ENCODE results near the gene MOB3B.

Gene MOB3B

DNA sequence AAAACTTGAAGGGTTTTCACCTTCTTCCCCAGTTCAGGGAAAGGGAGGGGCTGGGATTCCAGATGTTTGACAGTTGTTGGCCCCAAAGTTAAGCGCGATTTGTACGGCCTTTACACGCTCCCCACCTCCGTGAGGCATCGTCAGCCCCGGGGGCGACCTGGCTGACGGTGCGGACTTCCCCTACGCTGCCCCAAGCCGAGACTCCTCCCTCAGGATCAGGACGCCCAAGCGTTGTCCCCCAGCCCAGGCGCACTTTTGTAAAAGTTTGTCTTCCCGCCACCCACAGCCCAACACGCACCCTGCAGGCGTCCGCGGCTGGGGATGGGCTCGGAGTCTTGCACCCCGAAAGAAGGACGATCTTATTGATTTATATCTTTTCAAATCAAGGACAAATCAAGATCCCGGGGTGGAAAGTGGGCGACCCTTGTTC, 713 bp downstream of the MOB3B start:
- TF ChIP-seq, protein P1, sequence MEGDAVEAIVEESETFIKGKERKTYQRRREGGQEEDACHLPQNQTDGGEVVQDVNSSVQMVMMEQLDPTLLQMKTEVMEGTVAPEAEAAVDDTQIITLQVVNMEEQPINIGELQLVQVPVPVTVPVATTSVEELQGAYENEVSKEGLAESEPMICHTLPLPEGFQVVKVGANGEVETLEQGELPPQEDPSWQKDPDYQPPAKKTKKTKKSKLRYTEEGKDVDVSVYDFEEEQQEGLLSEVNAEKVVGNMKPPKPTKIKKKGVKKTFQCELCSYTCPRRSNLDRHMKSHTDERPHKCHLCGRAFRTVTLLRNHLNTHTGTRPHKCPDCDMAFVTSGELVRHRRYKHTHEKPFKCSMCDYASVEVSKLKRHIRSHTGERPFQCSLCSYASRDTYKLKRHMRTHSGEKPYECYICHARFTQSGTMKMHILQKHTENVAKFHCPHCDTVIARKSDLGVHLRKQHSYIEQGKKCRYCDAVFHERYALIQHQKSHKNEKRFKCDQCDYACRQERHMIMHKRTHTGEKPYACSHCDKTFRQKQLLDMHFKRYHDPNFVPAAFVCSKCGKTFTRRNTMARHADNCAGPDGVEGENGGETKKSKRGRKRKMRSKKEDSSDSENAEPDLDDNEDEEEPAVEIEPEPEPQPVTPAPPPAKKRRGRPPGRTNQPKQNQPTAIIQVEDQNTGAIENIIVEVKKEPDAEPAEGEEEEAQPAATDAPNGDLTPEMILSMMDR (IDR thresholded peaks at IDR 0.05): no peak
- Mint-ChIP-seq H3K36me3 (ENCODE audit: low read depth) (peaks cover 24% of the 10 kb centered on the region), H3K27me3 (ENCODE audit: low read depth, poor library complexity) (peaks cover 5% of the 10 kb centered on the region), H3K27ac (no peak overlapping the region), H3K4me3 (peak overlapping the region; percentile 97), H3K9me3 (no peaks in the 10 kb centered on the region), H3K4me1 (peaks cover 43% of the 10 kb centered on the region)
- DNase-seq: peak; percentile 58

DNA sequence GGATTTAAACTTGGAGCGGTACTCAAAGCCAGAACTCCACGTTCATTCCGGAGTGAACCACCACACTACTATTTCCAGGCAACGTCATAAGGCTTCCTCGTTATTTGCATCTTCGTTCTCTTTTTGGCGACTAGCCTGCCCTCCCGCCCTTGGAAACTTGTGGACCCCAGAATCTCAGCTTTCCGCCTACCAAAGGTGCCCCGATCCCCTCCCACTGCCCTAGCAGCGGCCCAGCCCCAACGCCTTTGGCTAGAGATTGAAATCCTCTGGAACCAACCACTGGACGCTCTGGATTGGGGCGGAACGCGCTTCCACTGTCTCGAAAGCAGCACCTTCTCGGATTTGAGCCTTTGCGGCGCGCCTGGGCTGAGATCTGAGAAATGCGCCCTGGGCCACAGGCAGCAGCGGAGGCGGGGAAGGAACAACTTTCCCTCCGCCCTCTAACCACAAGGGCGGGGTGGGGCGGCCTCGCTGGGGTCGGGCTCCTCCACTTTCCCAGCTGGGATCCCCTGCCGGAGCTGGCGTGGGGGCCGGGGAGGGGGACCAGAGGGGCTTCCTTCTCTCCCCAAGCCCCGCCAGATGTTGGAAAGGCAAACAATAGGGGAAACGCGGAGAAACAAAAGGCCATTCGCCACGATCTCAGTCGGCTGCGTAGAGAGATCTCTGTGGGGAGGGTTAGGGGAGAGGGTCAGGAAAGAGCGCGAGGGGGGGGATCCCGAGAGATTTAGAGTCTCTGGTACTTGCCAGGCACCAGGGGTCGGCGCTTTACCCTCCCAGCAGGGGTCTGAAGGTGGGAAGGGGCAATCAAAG, 1.3 kb downstream of the MOB3B start:
- H3K36me3 Mint-ChIP-seq (ENCODE audit: low read depth): peaks cover 27% of the 10 kb centered on the region
- peaks cover 8% of the 10 kb centered on the region for H3K27me3 Mint-ChIP-seq (ENCODE audit: low read depth, poor library complexity)
- TF ChIP-seq, protein P1 (IDR thresholded peaks at IDR 0.05): no peak
- DNase-seq: peak; percentile 76
- H3K4me1 Mint-ChIP-seq: peaks cover 37% of the 10 kb centered on the region
- H3K27ac Mint-ChIP-seq: peak overlapping the region; percentile 90
- peak overlapping the region; percentile 97 for H3K4me3 Mint-ChIP-seq
- H3K9me3 Mint-ChIP-seq: no peaks in the 10 kb centered on the region

- TF ChIP-seq, protein P1 (IDR thresholded peaks at IDR 0.05): no peak
- peak overlapping the region; percentile 97 for H3K4me3 Mint-ChIP-seq
- peaks cover 36% of the 10 kb centered on the region for H3K4me1 Mint-ChIP-seq
- peaks cover 10% of the 10 kb centered on the region for H3K27me3 Mint-ChIP-seq (ENCODE audit: low read depth, poor library complexity)
- DNase-seq: peak; percentile 15
- H3K36me3 Mint-ChIP-seq (ENCODE audit: low read depth): peaks cover 30% of the 10 kb centered on the region
- H3K9me3 Mint-ChIP-seq: no peaks in the 10 kb centered on the region
- no peak overlapping the region for H3K27ac Mint-ChIP-seq
These were observed 1.9 kb downstream of the MOB3B start for GRCh38 chr9:27527702-27528075.

DNA sequence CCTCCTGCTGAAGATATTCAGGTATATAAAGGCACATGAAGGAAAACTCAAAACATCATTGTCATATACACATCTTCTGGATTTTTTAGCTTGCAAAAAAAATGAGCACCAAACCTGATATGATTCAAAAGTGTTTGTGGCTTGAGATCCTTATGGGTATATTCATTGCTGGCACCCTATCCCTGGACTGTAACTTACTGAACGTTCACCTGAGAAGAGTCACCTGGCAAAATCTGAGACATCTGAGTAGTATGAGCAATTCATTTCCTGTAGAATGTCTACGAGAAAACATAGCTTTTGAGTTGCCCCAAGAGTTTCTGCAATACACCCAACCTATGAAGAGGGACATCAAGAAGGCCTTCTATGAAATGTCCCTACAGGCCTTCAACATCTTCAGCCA, 5.4 kb downstream of the MOB3B start, which contains the start of gene IFNK:
Gene IFNK, plus strand, starts transcription at position 55 of the 400 bp plus-strand sequence. Its CDS starts 47 bp downstream, at position 102.
- TF ChIP-seq, protein P1 (IDR thresholded peaks at IDR 0.05): no peak
- no peak for DNase-seq
- Mint-ChIP-seq H3K9me3 (no peaks in the 10 kb centered on the region), H3K4me1 (peaks cover 26% of the 10 kb centered on the region), H3K36me3 (ENCODE audit: low read depth) (peaks cover 43% of the 10 kb centered on the region), H3K27me3 (ENCODE audit: low read depth, poor library complexity) (peaks cover 10% of the 10 kb centered on the region), H3K27ac (no peak within 1 kb of the TSS), H3K4me3 (no peak within 1 kb of the TSS)

GRCh38 chr9:27523141-27523540, 6.5 kb downstream of the MOB3B start:
- TF ChIP-seq, protein P1 (IDR thresholded peaks at IDR 0.05): no peak
- peaks cover 49% of the 10 kb centered on the region for H3K36me3 Mint-ChIP-seq (ENCODE audit: low read depth)

GRCh38 chr9:27520986-27521385, 8.6 kb downstream of the MOB3B start:
- H3K27me3 Mint-ChIP-seq (ENCODE audit: low read depth, poor library complexity): peaks cover 7% of the 10 kb centered on the region
- H3K36me3 Mint-ChIP-seq (ENCODE audit: low read depth): peaks cover 45% of the 10 kb centered on the region
- no peak overlapping the region for H3K4me3 Mint-ChIP-seq
- H3K27ac Mint-ChIP-seq: no peak overlapping the region
- TF ChIP-seq, protein P1 (IDR thresholded peaks at IDR 0.05): no peak
- H3K4me1 Mint-ChIP-seq: peaks cover 2% of the 10 kb centered on the region
- H3K9me3 Mint-ChIP-seq: no peaks in the 10 kb centered on the region
- DNase-seq: no peak

More at GRCh38 chr9:27523141-27523540, 6.5 kb downstream of the MOB3B start:
- Mint-ChIP-seq H3K4me1 (peaks cover 24% of the 10 kb centered on the region), H3K27me3 (ENCODE audit: low read depth, poor library complexity) (peaks cover 10% of the 10 kb centered on the region), H3K9me3 (no peaks in the 10 kb centered on the region), H3K27ac (no peak overlapping the region), H3K4me3 (no peak overlapping the region)
- DNase-seq: no peak

All from nephron progenitor cell (in vitro differentiated cells).